MM.1S (cell line): ENCODE results near the gene PDE12.

Experiments
- EZH2 ChIP-seq: fragments of 300-600 bp; sonication (generic); optimal IDR thresholded peaks from 2 replicates; pipeline ENCODE3; 2017; ENCODE audit warnings: low read depth, mild to moderate bottlenecking, antibody characterized with exemption, low read length, mixed read lengths
- TF ChIP-seq, protein P1 (sequence below): fragments of 300-600 bp; sonication (generic); IDR thresholded peaks from 2 replicates; pipeline ENCODE4 v1.5.1; 2016; ENCODE audit warnings: antibody characterized with exemption, low read length, mixed read lengths

DNA sequence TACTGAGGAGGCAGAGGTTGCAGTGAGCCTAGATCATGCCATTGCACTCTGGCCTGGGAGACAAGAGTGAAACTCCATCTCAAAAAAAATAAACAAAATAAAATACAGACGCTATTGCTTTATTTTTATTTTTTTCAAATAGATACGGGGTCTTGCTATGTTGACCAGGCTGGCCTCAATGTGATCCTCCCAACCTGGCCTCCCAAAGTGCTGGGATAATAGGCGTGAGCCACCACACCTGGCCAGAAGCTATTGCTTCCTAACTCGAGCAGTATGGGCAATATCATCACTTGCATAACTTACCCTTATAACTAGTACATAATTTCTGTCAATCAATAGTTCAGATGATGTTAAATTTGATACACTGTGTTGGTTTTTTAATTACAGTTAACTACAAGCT, 38.1 kb downstream of the PDE12 start:
- TF ChIP-seq, protein P1, sequence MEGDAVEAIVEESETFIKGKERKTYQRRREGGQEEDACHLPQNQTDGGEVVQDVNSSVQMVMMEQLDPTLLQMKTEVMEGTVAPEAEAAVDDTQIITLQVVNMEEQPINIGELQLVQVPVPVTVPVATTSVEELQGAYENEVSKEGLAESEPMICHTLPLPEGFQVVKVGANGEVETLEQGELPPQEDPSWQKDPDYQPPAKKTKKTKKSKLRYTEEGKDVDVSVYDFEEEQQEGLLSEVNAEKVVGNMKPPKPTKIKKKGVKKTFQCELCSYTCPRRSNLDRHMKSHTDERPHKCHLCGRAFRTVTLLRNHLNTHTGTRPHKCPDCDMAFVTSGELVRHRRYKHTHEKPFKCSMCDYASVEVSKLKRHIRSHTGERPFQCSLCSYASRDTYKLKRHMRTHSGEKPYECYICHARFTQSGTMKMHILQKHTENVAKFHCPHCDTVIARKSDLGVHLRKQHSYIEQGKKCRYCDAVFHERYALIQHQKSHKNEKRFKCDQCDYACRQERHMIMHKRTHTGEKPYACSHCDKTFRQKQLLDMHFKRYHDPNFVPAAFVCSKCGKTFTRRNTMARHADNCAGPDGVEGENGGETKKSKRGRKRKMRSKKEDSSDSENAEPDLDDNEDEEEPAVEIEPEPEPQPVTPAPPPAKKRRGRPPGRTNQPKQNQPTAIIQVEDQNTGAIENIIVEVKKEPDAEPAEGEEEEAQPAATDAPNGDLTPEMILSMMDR = no peak
- TF ChIP-seq EZH2 = no peak
